Immature natural killer cell (primary cell): ENCODE results near the gene TMED4. TPM values are rescaled to one million over a fixed set of nuclear protein-coding genes. Genes with fewer than 3 reads are reported as not detected.
"Not testable (repeated sequence)": the region's sequence is repeated elsewhere in the genome, so short reads cannot be mapped to it uniquely, and the experiment has no call there.

ENCODE experiments used
- DNase-seq, 3 donors: peaks; one replicate each; pipeline ENCODE4 v3.0.0; 2022; ENCODE audit warnings: mixed read lengths in 1 of 3
- H3K27ac Mint-ChIP-seq, 6 donors: one replicate each; pipeline ENCODE4 v1.8.0; 2020; ENCODE audit warnings: mixed read lengths in 6 of 6, mild to moderate bottlenecking in 5 of 6, inconsistent platforms in 4 of 6, moderate library complexity in 3 of 6
- H3K27me3 Mint-ChIP-seq, 3 donors: one replicate each; pipeline ENCODE4 v1.8.0; 2020 to 2021; ENCODE audit warnings: low read depth in 3 of 3, mild to moderate bottlenecking in 3 of 3, mixed read lengths in 3 of 3, moderate library complexity in 3 of 3, inconsistent platforms in 1 of 3
- H3K36me3 Mint-ChIP-seq, 3 donors: one replicate each; pipeline ENCODE4 v1.8.0; 2020; ENCODE audit warnings: mixed read lengths in 3 of 3, inconsistent platforms in 2 of 3, mild to moderate bottlenecking in 2 of 3
- H3K4me1 Mint-ChIP-seq, 2 donors: one replicate each; pipeline ENCODE4 v1.8.0; 2020; ENCODE audit warnings: inconsistent platforms in 2 of 2, mild to moderate bottlenecking in 2 of 2, mixed read lengths in 2 of 2, moderate library complexity in 1 of 2
- H3K4me3 Mint-ChIP-seq, 5 donors: one replicate each; pipeline ENCODE4 v1.8.0; 2020; ENCODE audit warnings: mild to moderate bottlenecking in 5 of 5, mixed read lengths in 5 of 5, inconsistent platforms in 3 of 5, moderate library complexity in 3 of 5
- H3K9me3 Mint-ChIP-seq, 6 donors: one replicate each; pipeline ENCODE4 v1.8.0; 2020; ENCODE audit warnings: mild to moderate bottlenecking in 6 of 6, mixed read lengths in 6 of 6, inconsistent platforms in 4 of 6, moderate library complexity in 3 of 6
- polyA plus RNA-seq, 3 donors: library from polyadenylated mRNA; unstranded; fragments of 300-500 nt; fragmentation: Illumina TruSeq; gene quantifications; one replicate each; pipeline ENCODE4 v1.2.3, GENCODE V29; 2021

Gene TMED4
- polyA plus RNA-seq, 3 donors from 2014 or later, result 50.0 to 79.0 (median 71.6) TPM

DNA sequence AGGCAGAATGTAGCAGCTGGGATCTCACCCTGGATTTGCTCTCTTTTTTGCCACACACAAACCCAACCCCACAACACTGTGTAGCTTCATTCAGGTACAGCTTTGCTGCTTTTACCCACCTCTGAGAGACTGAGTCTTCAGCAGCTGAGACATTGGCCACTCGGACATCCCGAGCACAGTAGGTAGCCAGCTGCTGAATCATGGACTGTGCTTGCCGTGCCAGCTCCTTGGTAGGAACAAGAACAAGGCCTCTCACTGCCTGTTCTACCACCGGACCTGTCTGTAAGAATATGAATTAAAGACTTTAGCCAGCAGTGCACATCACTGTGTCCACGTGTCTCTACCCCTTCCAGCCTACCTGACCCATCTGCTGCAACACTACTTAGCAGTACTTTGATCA is 9.3 kb downstream of the TMED4 start:
- Mint-ChIP-seq H3K27ac (peak overlapping the region; percentile 95 to 99 (median 98)), H3K27me3 (peaks cover 0 to 7% (median 7%) of the 10 kb centered on the region in 3 donors), H3K36me3 (peaks cover 4 to 41% (median 8%) of the 10 kb centered on the region in 3 donors), H3K9me3 (no peaks in the 10 kb centered on the region), H3K4me3 (peak overlapping the region; percentile 92 to 97 (median 97)), H3K4me1 (peaks cover 36 to 39% of the 10 kb centered on the region in 2 donors)
- DNase-seq, result no peak

DNA sequence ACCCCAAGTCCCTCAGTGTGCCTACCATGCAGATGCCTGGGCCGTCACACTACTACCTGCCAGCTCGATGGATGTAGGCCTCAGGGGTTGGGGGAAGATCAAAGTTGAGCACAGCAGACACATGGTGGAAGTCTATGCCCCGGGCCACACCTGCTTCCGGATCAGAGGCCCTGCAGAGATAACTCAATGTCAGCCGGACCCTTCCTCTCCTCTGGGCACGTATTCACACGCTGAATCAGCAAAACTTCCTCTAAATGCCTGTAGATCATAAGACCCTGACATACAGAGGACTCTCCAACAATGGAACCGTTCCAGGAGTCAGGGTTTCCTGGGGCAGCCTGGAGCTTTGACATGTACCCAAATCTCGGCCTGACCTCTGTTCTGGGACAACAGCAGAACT is 12.1 kb downstream of the TMED4 start:
- H3K36me3 Mint-ChIP-seq, result peaks cover 8 to 46% (median 8%) of the 10 kb centered on the region in 3 donors
- peaks cover 33 to 43% of the 10 kb centered on the region in 2 donors for H3K4me1 Mint-ChIP-seq
- H3K27ac Mint-ChIP-seq, result no peak overlapping the region
- H3K27me3 Mint-ChIP-seq, result peaks cover 0 to 7% (median 7%) of the 10 kb centered on the region in 3 donors
- no peak for DNase-seq
- no peaks in the 10 kb centered on the region for H3K9me3 Mint-ChIP-seq
- H3K4me3 Mint-ChIP-seq, result no peak overlapping the region

DNA sequence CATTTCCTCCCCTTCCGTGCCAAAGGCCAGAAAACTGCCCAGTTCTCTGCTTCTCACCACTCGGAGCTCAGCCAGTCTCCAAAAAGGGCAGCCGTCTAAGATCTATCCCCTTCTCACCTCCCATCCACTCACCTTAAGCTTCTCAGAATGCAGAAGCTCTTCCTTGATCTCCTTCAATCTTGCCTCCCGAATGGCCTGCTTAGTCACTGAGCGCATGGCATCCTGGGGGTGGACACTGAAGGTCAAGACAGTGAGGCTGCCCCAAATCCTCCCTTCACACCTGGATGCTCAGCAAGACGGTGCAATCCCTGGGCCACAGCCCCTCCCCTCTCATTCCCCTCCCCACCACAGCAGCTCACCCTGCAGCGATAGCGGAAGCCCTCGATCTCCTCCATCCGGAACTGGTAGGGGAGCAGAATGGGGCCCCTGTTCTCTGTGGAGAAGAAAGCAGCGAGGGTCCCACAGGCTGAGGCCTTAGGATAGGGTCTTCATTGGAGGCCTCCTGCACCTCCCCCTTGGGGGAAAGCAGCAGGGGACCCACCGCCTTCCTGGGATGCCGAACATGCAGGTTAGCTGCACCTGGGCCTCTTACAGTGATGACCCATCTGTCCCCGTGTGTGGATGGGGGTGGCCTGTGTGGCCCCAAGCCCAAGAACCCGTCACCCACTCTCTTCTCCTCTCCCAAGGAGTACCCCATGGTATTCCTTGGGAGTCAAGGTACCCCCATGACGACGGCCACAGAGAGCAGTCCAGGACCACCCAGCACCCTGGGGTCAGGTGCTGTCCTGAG is 13.1 kb downstream of the TMED4 start:
- Mint-ChIP-seq H3K27me3 (peaks cover 0 to 5% (median 3%) of the 10 kb centered on the region in 3 donors), H3K9me3 (no peaks in the 10 kb centered on the region), H3K27ac (peak overlapping the region in 3 of 6 donors; percentile 18 to 63 (median 18)), H3K4me1 (peaks cover 23 to 33% of the 10 kb centered on the region in 2 donors), H3K4me3 (peak overlapping the region in 1 of 5 donors; percentile 25), H3K36me3 (peaks cover 8 to 46% (median 10%) of the 10 kb centered on the region in 3 donors)
- no peak for DNase-seq

DNA sequence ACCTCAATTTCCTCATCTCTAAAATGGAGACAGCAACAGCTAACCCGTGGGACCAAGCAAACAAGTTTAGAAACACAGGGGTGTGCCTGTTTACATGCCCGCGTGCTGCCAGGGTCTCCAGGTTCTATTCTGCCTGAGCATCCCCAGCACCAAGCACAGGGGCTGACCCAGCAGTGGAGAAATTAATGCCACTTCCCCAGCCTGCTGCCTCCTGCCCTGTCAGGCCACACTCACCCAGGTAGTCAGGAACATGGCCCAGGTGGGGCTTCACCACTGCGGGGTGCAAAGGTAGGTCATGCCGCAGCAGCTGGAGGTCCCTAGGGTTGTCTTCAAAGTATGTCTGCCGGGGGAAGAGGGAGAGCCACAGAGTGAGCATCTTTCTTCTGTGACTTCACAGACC is 14.1 kb downstream of the TMED4 start:
- H3K4me3 Mint-ChIP-seq, result no peak overlapping the region
- H3K27ac Mint-ChIP-seq, result peak overlapping the region in 2 of 6 donors; percentile 33 to 62
- DNase-seq, result no peak
- peaks cover 12 to 22% of the 10 kb centered on the region in 2 donors for H3K4me1 Mint-ChIP-seq
- peaks cover 8 to 46% (median 10%) of the 10 kb centered on the region in 3 donors for H3K36me3 Mint-ChIP-seq
- peaks cover 0 to 3% (median 0%) of the 10 kb centered on the region in 3 donors for H3K27me3 Mint-ChIP-seq
- H3K9me3 Mint-ChIP-seq, result no peaks in the 10 kb centered on the region

DNA sequence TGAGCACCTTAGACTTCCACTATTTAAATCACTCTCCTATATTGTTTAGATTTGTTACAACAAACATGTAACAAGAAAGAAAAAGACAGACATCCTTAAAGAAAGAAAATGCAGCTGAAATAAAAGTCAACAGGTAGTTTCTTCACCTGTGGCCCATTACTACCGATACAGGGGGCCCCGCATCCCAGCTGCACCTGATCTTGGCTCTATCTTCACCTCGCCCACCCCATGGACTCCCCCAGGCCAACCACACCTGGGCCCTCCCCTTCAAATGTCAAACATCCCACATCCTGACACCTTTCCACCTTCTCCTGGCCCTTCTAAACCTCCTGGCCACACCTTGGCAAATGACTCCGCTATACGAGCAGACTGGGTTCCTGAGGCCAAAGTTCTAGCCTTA is 15.4 kb downstream of the TMED4 start:
- Mint-ChIP-seq H3K36me3 (peaks cover 8 to 39% (median 10%) of the 10 kb centered on the region in 3 donors), H3K9me3 (no peaks in the 10 kb centered on the region), H3K4me1 (peaks cover 3 to 10% of the 10 kb centered on the region in 2 donors), H3K27ac (peak overlapping the region in 3 of 6 donors; percentile 48 to 80 (median 74)), H3K27me3 (peaks cover 0 to 3% (median 0%) of the 10 kb centered on the region in 3 donors), H3K4me3 (no peak overlapping the region)
- DNase-seq, result no peak

DNA sequence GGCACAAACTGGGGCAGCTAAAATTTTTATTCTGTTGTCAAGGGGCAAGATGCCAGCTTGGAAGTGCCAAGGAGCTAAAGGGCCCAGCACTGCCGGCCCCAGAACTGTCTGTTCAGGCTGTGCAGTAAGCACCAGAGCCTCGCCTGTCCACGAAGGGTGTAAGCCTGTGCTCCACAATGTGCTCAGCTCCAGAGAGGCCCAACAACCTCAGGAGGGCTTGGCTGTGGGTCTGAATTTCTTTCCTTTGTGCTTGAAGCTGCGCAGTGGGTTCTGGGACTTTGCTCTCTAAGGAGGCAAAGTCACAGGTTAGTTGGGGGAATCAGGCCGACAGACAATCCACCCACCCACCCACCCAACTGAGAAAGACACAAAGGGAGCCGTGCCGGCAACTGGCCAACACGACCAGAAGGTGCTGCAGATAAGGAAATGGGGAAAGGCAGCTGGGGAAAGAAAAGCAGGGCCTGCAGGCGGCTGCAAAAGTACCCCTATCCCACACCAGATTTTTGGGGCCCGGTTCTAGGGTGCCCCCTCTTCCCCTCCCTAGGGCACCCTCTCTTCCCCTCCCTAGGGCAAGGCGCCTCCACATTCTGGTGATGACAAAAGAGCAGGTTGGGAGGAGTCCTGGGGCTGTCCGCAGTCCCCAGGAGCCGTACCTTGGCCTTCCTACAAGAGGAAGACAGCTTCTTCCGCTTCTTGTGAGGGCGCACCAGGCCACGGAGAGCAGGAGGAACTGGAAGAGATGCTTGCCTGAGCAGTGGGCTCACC is 16.1 kb downstream of the TMED4 start:
- no peak overlapping the region for H3K4me3 Mint-ChIP-seq
- DNase-seq, result no peak
- H3K4me1 Mint-ChIP-seq, result peaks cover 3 to 8% of the 10 kb centered on the region in 2 donors
- peaks cover 8 to 36% (median 10%) of the 10 kb centered on the region in 3 donors for H3K36me3 Mint-ChIP-seq
- H3K27ac Mint-ChIP-seq, result peak overlapping the region in 4 of 6 donors; percentile 41 to 69 (median 63)
- no peaks in the 10 kb centered on the region for H3K9me3 Mint-ChIP-seq
- H3K27me3 Mint-ChIP-seq, result peaks cover 0 to 3% (median 0%) of the 10 kb centered on the region in 3 donors

DNA sequence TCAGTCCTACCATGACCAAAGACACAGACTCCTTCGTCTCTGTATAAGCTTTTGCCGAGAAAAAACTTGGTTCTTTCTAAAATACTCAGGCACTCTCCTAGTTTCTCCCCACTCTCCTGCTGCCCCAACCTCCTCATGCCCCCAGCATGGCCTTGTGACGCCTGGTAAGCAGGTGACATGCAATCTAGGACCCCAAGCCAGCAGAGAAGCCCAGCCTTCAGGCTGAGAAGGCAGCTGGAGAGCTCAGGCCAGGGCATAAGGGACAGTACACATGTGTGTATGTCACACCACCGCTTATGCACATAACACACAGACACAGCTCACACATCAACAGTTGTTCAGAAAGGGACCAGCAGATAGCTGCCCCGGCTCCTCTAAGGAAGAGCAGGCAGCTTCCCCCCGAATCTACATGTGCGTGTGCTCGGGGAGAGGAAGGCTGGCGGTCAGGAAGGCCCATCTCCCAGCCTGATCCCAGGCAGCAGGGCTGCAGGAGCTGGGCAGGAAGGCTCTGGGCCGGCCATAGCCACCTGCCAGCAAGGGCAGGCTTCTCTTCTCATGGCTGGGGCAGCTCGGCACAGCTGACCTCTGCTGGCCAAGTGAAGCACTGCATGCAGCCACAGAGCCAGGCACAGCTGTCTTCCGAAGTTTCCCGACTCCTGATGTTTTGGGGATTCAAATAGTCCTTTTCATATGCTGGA is 16.8 kb downstream of the TMED4 start:
- peaks cover 8 to 32% (median 10%) of the 10 kb centered on the region in 3 donors for H3K36me3 Mint-ChIP-seq
- H3K27ac Mint-ChIP-seq, result peak overlapping the region in 4 of 6 donors; percentile 41 to 69 (median 63)
- peak; percentile 35 to 58 (median 42) for DNase-seq
- peaks cover 0 to 3% (median 0%) of the 10 kb centered on the region in 3 donors for H3K27me3 Mint-ChIP-seq
- peaks cover 3 to 8% of the 10 kb centered on the region in 2 donors for H3K4me1 Mint-ChIP-seq
- no peaks in the 10 kb centered on the region for H3K9me3 Mint-ChIP-seq
- H3K4me3 Mint-ChIP-seq, result no peak overlapping the region

DNA sequence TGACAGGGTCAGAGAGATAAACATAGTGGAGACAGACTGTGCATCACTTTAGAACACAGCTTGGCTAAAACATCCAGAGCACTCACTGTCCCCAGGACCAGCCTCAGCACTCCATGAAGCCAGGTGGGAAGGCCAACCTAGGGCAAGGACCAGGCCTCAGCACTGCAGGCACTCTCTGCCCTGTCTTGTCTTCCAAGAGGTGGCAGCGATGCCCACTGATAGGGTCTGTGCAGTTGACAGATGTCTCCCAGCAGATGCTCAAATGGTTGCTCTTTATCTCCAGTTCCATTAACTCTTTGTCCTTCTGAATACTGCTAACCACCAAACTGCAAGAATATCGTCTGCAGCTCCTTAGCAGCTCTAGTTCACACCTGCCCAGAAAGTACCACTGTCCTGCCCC is 17.4 kb downstream of the TMED4 start:
- Mint-ChIP-seq H3K36me3 (peaks cover 8 to 25% (median 10%) of the 10 kb centered on the region in 3 donors), H3K4me3 (no peak overlapping the region), H3K9me3 (no peaks in the 10 kb centered on the region), H3K4me1 (peaks cover 3 to 8% of the 10 kb centered on the region in 2 donors), H3K27me3 (peaks cover 0 to 3% (median 1%) of the 10 kb centered on the region in 3 donors), H3K27ac (peak overlapping the region in 2 of 6 donors; percentile 24 to 40)
- DNase-seq, result no peak

DNA sequence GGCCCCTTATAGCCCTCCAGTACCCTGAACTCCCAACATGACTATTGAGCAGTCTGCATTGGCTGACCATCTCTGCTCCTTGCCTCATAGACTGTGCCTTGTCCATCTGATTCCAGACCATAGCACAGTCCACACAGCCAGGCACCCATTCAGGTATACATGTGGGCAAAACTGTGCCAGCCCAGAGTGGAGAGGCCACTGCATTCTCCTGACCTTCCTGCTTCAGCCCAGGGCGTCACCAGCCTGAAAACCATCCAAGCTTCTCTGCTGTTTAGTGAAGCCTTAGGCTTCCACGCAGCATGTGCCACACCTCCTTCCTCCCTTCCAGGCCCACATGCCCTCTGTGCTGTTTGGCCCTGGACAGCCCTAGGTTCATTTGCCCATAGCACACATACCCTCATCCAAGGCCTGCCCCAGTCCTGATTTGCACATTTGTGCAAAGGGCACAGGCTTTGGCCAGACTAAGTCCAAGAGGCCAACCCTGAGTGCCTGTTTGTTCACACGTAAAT is 18.8 kb downstream of the TMED4 start:
- DNase-seq, result no peak
- no peak overlapping the region for H3K4me3 Mint-ChIP-seq
- peaks cover 3 to 8% of the 10 kb centered on the region in 2 donors for H3K4me1 Mint-ChIP-seq
- H3K27me3 Mint-ChIP-seq, result peaks cover 0 to 3% (median 3%) of the 10 kb centered on the region in 3 donors
- H3K27ac Mint-ChIP-seq, result peak overlapping the region in 1 of 6 donors; percentile 71
- H3K9me3 Mint-ChIP-seq, result no peaks in the 10 kb centered on the region
- peaks cover 2 to 13% (median 5%) of the 10 kb centered on the region in 3 donors for H3K36me3 Mint-ChIP-seq

DNA sequence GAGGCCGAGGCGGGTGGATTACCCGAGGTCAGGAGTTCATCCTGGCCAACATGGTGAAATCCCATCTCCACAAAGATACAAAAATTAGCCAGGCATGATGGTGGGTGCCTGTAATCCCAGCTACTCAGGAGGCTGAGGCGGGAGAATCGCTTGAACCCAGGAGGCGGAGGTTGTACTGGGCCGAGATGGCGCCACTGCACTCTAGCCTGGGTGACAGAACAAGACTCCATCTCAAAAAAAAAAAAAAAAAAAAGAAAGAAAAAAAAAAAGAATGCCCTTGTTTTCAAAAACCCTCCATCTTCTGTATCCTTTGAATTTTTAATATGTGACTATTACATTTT is 19.4 kb downstream of the TMED4 start:
- not testable (repeated sequence) for H3K36me3 Mint-ChIP-seq, H3K4me3 Mint-ChIP-seq, H3K4me1 Mint-ChIP-seq, H3K27ac Mint-ChIP-seq, DNase-seq, H3K9me3 Mint-ChIP-seq, H3K27me3 Mint-ChIP-seq

DNA sequence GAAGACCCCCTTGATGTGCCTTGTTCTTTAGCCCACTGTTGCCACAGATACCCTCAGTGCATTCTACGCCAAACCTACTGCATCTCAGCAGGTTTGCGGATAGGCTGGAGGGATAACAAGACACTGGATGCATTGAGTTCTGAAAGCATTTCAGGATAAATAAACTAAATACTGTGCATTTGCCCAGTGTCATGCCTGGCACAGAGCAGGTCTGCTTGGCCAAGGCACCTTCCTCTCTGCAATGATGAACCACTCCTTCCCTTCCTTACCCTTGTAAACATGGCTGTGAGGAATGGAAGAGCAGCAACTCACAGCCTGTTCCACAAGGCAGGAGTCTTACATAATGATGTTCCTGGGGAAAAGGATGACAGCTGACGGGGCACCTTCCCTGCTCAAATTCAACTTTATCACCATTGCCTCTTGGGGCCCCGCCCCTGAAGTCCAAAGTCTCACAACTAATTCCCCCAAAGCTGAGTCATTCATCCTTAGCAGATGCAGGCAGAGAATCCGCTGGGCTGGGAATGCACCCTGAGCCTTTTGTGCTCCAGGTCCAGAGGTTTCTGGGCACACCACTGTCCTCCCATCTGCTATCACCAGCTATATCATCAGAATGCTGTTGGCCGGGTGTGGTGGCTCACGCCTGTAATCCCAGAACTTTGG is 19.9 kb downstream of the TMED4 start:
- Mint-ChIP-seq H3K4me1 (peaks cover 3 to 8% of the 10 kb centered on the region in 2 donors), H3K4me3 (no peak overlapping the region), H3K27ac (peak overlapping the region in 1 of 6 donors; percentile 35), H3K27me3 (peaks cover 0 to 3% (median 3%) of the 10 kb centered on the region in 3 donors), H3K9me3 (no peaks in the 10 kb centered on the region), H3K36me3 (peaks cover 2 to 7% (median 5%) of the 10 kb centered on the region in 3 donors)
- no peak for DNase-seq

DNA sequence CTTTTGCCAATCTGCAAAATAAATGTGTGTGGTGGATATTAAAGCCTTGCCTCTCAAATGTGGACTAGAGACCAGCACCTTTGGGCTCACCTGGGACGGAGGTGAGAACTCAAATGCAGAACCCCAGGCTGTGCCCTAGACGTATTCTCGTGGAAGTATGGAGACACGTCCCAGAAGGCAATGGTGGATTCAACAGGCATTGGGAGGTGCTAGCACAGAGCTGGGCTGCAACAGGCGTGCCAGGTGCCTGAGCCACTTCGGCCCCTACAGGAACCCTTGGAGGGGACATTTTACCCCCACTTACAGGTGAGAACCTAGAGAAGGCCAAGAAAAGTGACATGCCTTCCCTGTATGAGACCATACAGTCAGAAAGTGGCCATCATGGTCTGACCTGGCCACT is 20.6 kb downstream of the TMED4 start:
- H3K36me3 Mint-ChIP-seq, result peaks cover 2 to 7% (median 5%) of the 10 kb centered on the region in 3 donors
- H3K27me3 Mint-ChIP-seq, result peaks cover 0 to 3% (median 3%) of the 10 kb centered on the region in 3 donors
- no peaks in the 10 kb centered on the region for H3K9me3 Mint-ChIP-seq
- DNase-seq, result no peak
- H3K4me3 Mint-ChIP-seq, result no peak overlapping the region
- H3K27ac Mint-ChIP-seq, result no peak overlapping the region
- peaks cover 3 to 8% of the 10 kb centered on the region in 2 donors for H3K4me1 Mint-ChIP-seq

DNA sequence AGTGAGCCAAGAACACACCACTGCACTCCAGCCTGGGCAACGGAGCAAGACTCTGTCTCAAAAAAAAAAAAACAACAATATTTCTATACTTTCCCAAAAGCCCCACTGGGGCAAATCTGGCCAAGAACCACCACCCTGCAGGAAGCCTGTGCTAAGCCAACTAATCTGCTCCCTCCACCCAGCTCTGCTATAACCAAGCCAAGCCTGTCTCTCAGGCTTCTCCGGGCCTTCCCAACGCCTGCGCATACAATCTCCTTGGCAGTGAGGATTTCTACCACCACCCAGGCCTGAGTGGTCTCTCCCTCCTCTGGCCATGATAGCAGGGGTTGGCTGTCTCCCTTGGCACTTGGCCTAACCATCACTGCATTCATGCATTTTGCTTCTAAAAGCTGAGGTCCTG is 22.5 kb downstream of the TMED4 start:
- Mint-ChIP-seq H3K27ac (no peak overlapping the region), H3K4me3 (no peak overlapping the region), H3K9me3 (no peaks in the 10 kb centered on the region), H3K36me3 (no peaks in the 10 kb centered on the region), H3K4me1 (no peaks in the 10 kb centered on the region), H3K27me3 (peaks cover 0 to 9% (median 3%) of the 10 kb centered on the region in 3 donors)
- no peak for DNase-seq
